B cell (primary cell): ENCODE data around the gene IL12RB1.

Source experiments
- EZH2 ChIP-seq: IDR thresholded peaks from 2 replicates; pipeline ENCODE4 v1.6.1; 2012; ENCODE audit warnings: borderline replicate concordance, low read depth, mild to moderate bottlenecking, moderate library complexity, low read length; ENCODE audit not compliant: insufficient read depth, poor library complexity, severe bottlenecking
- TF ChIP-seq, protein P1 (sequence below): fragments of 200-600 bp; IDR thresholded peaks from one replicate; pipeline ENCODE4 v1.8.0; 2022; ENCODE audit warnings: antibody characterized with exemption, mild to moderate bottlenecking

DNA sequence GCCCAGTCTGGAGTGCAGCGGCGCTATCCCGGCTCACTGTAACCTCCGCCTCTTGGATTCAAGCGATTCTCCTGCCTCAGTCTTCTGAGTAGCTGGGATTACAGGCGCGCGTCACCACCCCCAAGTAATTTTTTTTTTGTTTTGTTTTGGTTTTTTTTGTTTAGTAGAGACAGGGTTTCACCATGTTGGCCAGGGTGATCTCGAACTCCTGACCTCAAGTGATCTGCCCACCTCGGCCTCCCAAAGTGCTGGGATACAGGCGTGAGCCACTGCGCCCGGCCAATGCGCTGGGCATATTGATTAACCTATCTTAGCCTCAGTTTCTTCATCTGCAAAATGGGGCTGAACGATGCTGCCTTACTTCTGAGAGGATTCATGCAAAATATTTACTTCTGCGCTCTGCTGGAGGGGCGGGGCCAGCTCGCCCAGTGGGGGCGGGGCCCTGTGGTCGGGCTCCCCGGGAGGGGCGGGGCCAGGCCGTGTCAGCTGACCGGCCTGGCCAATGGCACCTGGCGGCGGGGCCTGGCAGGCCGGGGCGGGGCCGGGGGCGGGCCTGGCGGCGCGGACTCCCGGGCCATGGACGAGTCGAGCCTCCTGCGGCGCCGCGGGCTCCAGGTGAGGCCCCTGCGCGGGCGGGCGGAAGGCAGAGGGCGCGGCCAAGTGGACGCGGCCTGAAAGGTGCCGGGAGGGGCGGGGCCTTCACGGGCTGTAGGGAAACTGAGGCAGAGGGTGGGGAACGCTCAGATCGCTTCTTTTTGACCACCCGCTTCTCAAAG lies 10.7 kb upstream of the IL12RB1 start, which contains the start of gene MAST3:
- TF ChIP-seq, protein P1, sequence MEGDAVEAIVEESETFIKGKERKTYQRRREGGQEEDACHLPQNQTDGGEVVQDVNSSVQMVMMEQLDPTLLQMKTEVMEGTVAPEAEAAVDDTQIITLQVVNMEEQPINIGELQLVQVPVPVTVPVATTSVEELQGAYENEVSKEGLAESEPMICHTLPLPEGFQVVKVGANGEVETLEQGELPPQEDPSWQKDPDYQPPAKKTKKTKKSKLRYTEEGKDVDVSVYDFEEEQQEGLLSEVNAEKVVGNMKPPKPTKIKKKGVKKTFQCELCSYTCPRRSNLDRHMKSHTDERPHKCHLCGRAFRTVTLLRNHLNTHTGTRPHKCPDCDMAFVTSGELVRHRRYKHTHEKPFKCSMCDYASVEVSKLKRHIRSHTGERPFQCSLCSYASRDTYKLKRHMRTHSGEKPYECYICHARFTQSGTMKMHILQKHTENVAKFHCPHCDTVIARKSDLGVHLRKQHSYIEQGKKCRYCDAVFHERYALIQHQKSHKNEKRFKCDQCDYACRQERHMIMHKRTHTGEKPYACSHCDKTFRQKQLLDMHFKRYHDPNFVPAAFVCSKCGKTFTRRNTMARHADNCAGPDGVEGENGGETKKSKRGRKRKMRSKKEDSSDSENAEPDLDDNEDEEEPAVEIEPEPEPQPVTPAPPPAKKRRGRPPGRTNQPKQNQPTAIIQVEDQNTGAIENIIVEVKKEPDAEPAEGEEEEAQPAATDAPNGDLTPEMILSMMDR, result no peak
- TF ChIP-seq EZH2, result no peak
